Activated T-cell treated with anti-CD3 and anti-CD28 coated beads, Interleukin-2, amount 50 U/mL, for 72 hours (primary cell): ENCODE measurements around the gene ASCC2. TPM values are rescaled to one million over a fixed set of nuclear protein-coding genes. Genes with fewer than 3 reads are reported as not detected.
"Not testable (repeated sequence)": the region's sequence is repeated elsewhere in the genome, so short reads cannot be mapped to it uniquely, and the experiment has no call there.

Experiments used
- ATAC-seq, 2 donors: fragments of 150-1000 bp; cut with Tn5 transposase; replicated peaks in 1 of 2; 2 replicates each; pipeline ENCODE4 v1.10.0; 2021; ENCODE audit warnings: moderate library complexity in 2 of 2, mild to moderate bottlenecking in 1 of 2
- DNase-seq, 2 donors: peaks; one replicate each; pipeline ENCODE4 v3.0.0; 2021 to 2022; ENCODE audit warnings: mixed read lengths in 1 of 2
- H3K27ac Mint-ChIP-seq: one replicate; pipeline ENCODE4 v1.8.0; 2022; ENCODE audit warnings: mild to moderate bottlenecking, moderate library complexity, mixed read lengths
- H3K27me3 Mint-ChIP-seq: one replicate; pipeline ENCODE4 v1.8.0; 2022; ENCODE audit warnings: low read depth, mixed read lengths
- H3K36me3 Mint-ChIP-seq, 2 donors: one replicate each; pipeline ENCODE4 v1.8.0; 2022; ENCODE audit warnings: mixed read lengths in 2 of 2, mild to moderate bottlenecking in 1 of 2; ENCODE audit not compliant: insufficient read depth in 2 of 2
- H3K4me1 Mint-ChIP-seq: one replicate; pipeline ENCODE4 v1.8.0; 2022; ENCODE audit warnings: low read depth, mixed read lengths
- H3K4me3 Mint-ChIP-seq, 2 donors: one replicate each; pipeline ENCODE4 v1.8.0; 2022; ENCODE audit warnings: mild to moderate bottlenecking in 2 of 2, mixed read lengths in 2 of 2, moderate library complexity in 2 of 2
- H3K9me3 Mint-ChIP-seq, 2 donors: one replicate each; pipeline ENCODE4 v1.8.0; 2022; ENCODE audit warnings: mixed read lengths in 2 of 2
- total RNA-seq, 2 donors: library from RNA; stranded (reverse); gene quantifications; one replicate each; pipeline ENCODE4 v1.2.3, GENCODE V29; 2022

Gene ASCC2
- total RNA-seq, 2 donors from 2014 or later = 77.7 to 81.7 TPM

GRCh38 chr22:29766632-29767170 is 71.4 kb downstream of the ASCC2 start, which contains the start of gene ZMAT5:
TSS of gene ZMAT5 (minus strand) at chr22:29767007. CDS start at chr22:29748544, 18,463 bp downstream.
- H3K27me3 Mint-ChIP-seq = no peaks in the 10 kb centered on the region
- ATAC-seq = peak; percentile 94 to 95
- H3K36me3 Mint-ChIP-seq = peaks cover 2 to 12% of the 10 kb centered on the region in 2 donors
- H3K4me3 Mint-ChIP-seq = peak within 1 kb of the TSS; percentile 99 to 100
- H3K4me1 Mint-ChIP-seq = peaks cover 55% of the 10 kb centered on the region
- peak; percentile 90 to 92 for DNase-seq
- peak within 1 kb of the TSS; percentile 97 for H3K27ac Mint-ChIP-seq
- H3K9me3 Mint-ChIP-seq = no peaks in the 10 kb centered on the region

- ATAC-seq = peak; percentile 19 to 20
- H3K27ac Mint-ChIP-seq = peak overlapping the region; percentile 97
Measured at GRCh38 chr22:29765905-29766631, 72.0 kb downstream of the ASCC2 start.

GRCh38 chr22:29762263-29762662 is 75.8 kb downstream of the ASCC2 start:
- Mint-ChIP-seq H3K27ac (no peak overlapping the region), H3K36me3 (peaks cover 0 to 1% of the 10 kb centered on the region in 2 donors), H3K4me3 (no peak overlapping the region), H3K9me3 (no peaks in the 10 kb centered on the region), H3K4me1 (peaks cover 31% of the 10 kb centered on the region), H3K27me3 (no peaks in the 10 kb centered on the region)
- no peak for ATAC-seq
- no peak for DNase-seq

More at GRCh38 chr22:29765905-29766631, 72.0 kb downstream of the ASCC2 start:
- peaks cover 55% of the 10 kb centered on the region for H3K4me1 Mint-ChIP-seq
- H3K36me3 Mint-ChIP-seq = peaks cover 2 to 12% of the 10 kb centered on the region in 2 donors
- no peaks in the 10 kb centered on the region for H3K9me3 Mint-ChIP-seq
- H3K4me3 Mint-ChIP-seq = peak overlapping the region; percentile 99 to 100
- DNase-seq = peak; percentile 28 to 33
- no peaks in the 10 kb centered on the region for H3K27me3 Mint-ChIP-seq

- DNase-seq (no peak), ATAC-seq (no peak)
- H3K4me1 Mint-ChIP-seq = peaks cover under 1% of the 10 kb centered on the region
- H3K4me3 Mint-ChIP-seq = no peak overlapping the region
- no peaks in the 10 kb centered on the region for H3K27me3 Mint-ChIP-seq
- H3K9me3 Mint-ChIP-seq = no peaks in the 10 kb centered on the region
- no peak overlapping the region for H3K27ac Mint-ChIP-seq
- H3K36me3 Mint-ChIP-seq = no peaks in the 10 kb centered on the region
Measured at GRCh38 chr22:29758959-29759358, 79.1 kb downstream of the ASCC2 start.

GRCh38 chr22:29758068-29758622 is 79.9 kb downstream of the ASCC2 start:
- no peak for ATAC-seq
- Mint-ChIP-seq H3K4me1 (no peaks in the 10 kb centered on the region), H3K27me3 (no peaks in the 10 kb centered on the region)

GRCh38 chr22:29757096-29757495 is 81.0 kb downstream of the ASCC2 start:
- Mint-ChIP-seq H3K4me1 (peaks cover 5% of the 10 kb centered on the region), H3K27me3 (no peaks in the 10 kb centered on the region), H3K36me3 (no peaks in the 10 kb centered on the region), H3K27ac (no peak overlapping the region), H3K9me3 (no peaks in the 10 kb centered on the region), H3K4me3 (no peak overlapping the region)
- ATAC-seq (no peak), DNase-seq (no peak)

More at GRCh38 chr22:29758068-29758622, 79.9 kb downstream of the ASCC2 start:
- Mint-ChIP-seq H3K9me3 (no peaks in the 10 kb centered on the region), H3K4me3 (no peak overlapping the region), H3K27ac (no peak overlapping the region), H3K36me3 (no peaks in the 10 kb centered on the region)
- no peak for DNase-seq

GRCh38 chr22:29756341-29756740 is 81.7 kb downstream of the ASCC2 start:
- H3K4me1 Mint-ChIP-seq = peaks cover 8% of the 10 kb centered on the region
- no peaks in the 10 kb centered on the region for H3K9me3 Mint-ChIP-seq
- H3K27ac Mint-ChIP-seq = no peak overlapping the region
- DNase-seq (no peak), ATAC-seq (no peak)
- no peak overlapping the region for H3K4me3 Mint-ChIP-seq
- no peaks in the 10 kb centered on the region for H3K27me3 Mint-ChIP-seq
- no peaks in the 10 kb centered on the region for H3K36me3 Mint-ChIP-seq

GRCh38 chr22:29755889-29756288 is 82.2 kb downstream of the ASCC2 start:
- H3K4me1 Mint-ChIP-seq = peaks cover 9% of the 10 kb centered on the region
- no peak for DNase-seq
- H3K36me3 Mint-ChIP-seq = no peaks in the 10 kb centered on the region
- H3K9me3 Mint-ChIP-seq = no peaks in the 10 kb centered on the region
- H3K4me3 Mint-ChIP-seq = no peak overlapping the region
- no peak for ATAC-seq
- no peak overlapping the region for H3K27ac Mint-ChIP-seq
- no peaks in the 10 kb centered on the region for H3K27me3 Mint-ChIP-seq

- DNase-seq, H3K27ac Mint-ChIP-seq, H3K27me3 Mint-ChIP-seq, H3K36me3 Mint-ChIP-seq, H3K9me3 Mint-ChIP-seq, ATAC-seq, H3K4me3 Mint-ChIP-seq: not testable (repeated sequence)
- H3K4me1 Mint-ChIP-seq = peaks cover 19% of the 10 kb centered on the region
Measured at GRCh38 chr22:29754658-29755395, 83.2 kb downstream of the ASCC2 start.

- no peaks in the 10 kb centered on the region for H3K9me3 Mint-ChIP-seq
- no peak overlapping the region for H3K27ac Mint-ChIP-seq
- ATAC-seq = no peak
Measured at GRCh38 chr22:29753808-29754657, 84.0 kb downstream of the ASCC2 start.

GRCh38 chr22:29751669-29752068 is 86.4 kb downstream of the ASCC2 start:
- no peaks in the 10 kb centered on the region for H3K27me3 Mint-ChIP-seq
- no peak overlapping the region for H3K4me3 Mint-ChIP-seq
- H3K4me1 Mint-ChIP-seq = peaks cover 19% of the 10 kb centered on the region
- H3K27ac Mint-ChIP-seq = no peak overlapping the region
- H3K36me3 Mint-ChIP-seq = no peaks in the 10 kb centered on the region
- no peak for ATAC-seq
- no peaks in the 10 kb centered on the region for H3K9me3 Mint-ChIP-seq
- no peak for DNase-seq

More at GRCh38 chr22:29753808-29754657, 84.0 kb downstream of the ASCC2 start:
- no peak for DNase-seq
- Mint-ChIP-seq H3K36me3 (no peaks in the 10 kb centered on the region), H3K4me1 (peaks cover 19% of the 10 kb centered on the region), H3K4me3 (no peak overlapping the region), H3K27me3 (no peaks in the 10 kb centered on the region)
